MM.1S (cell line): ENCODE results near the gene ITPR3.

Experiments
- CTCF ChIP-seq: fragments of 300-600 bp; sonication (generic); IDR thresholded peaks from 2 replicates; pipeline ENCODE4 v1.5.1; 2016; ENCODE audit warnings: antibody characterized with exemption, low read length, mixed read lengths
- EZH2 ChIP-seq: fragments of 300-600 bp; sonication (generic); optimal IDR thresholded peaks from 2 replicates; pipeline ENCODE3; 2017; ENCODE audit warnings: low read depth, mild to moderate bottlenecking, antibody characterized with exemption, low read length, mixed read lengths

GRCh38 chr6:33589392-33589730 is 31.8 kb upstream of the ITPR3 start:
- TF ChIP-seq CTCF (no peak), EZH2 (no peak)
